ENCODE results near the gene KIAA1217.
"Not testable (repeated sequence)": the region's sequence is repeated elsewhere in the genome, so short reads cannot be mapped to it uniquely, and the experiment has no call there.

KIAA1217 gene

GRCh38 chr10:24299578-24300260 lies 90.8 kb downstream of the KIAA1217 start:
- DNase-seq: no peak

- no peak for DNase-seq
These were observed 94.8 kb downstream of the KIAA1217 start for GRCh38 chr10:24303522-24304310.

- DNase-seq: no peak
These were observed 96.9 kb downstream of the KIAA1217 start for GRCh38 chr10:24305551-24306506.

GRCh38 chr10:24306507-24306875 lies 97.6 kb downstream of the KIAA1217 start:
- no peak for DNase-seq

GRCh38 chr10:24307116-24307515 lies 98.2 kb downstream of the KIAA1217 start:
- no peak for DNase-seq

- no peak for DNase-seq
These were observed 99.0 kb downstream of the KIAA1217 start for GRCh38 chr10:24307696-24308485.

- no peak for DNase-seq
These were observed 101.2 kb downstream of the KIAA1217 start for GRCh38 chr10:24310104-24310503.

GRCh38 chr10:24311888-24312287 lies 103.0 kb downstream of the KIAA1217 start:
- no peak for DNase-seq

GRCh38 chr10:24313283-24313682 lies 104.3 kb downstream of the KIAA1217 start:
- DNase-seq: no peak

GRCh38 chr10:24315211-24315610 lies 106.3 kb downstream of the KIAA1217 start:
- DNase-seq: no peak

GRCh38 chr10:24318517-24318916 lies 109.6 kb downstream of the KIAA1217 start:
- no peak for DNase-seq

- DNase-seq: no peak
These were observed 111.4 kb downstream of the KIAA1217 start for GRCh38 chr10:24320373-24320772.

GRCh38 chr10:24324651-24325050 lies 115.7 kb downstream of the KIAA1217 start:
- no peak for DNase-seq

- DNase-seq: no peak
These were observed 122.5 kb downstream of the KIAA1217 start for GRCh38 chr10:24331457-24331856.

GRCh38 chr10:24333736-24334135 lies 124.8 kb downstream of the KIAA1217 start:
- DNase-seq: no peak

- no peak for DNase-seq
These were observed 125.5 kb downstream of the KIAA1217 start for GRCh38 chr10:24334279-24334939.

- not testable (repeated sequence) for DNase-seq
These were observed 128.8 kb downstream of the KIAA1217 start for GRCh38 chr10:24337723-24338122.

- DNase-seq: no peak
These were observed 130.4 kb downstream of the KIAA1217 start for GRCh38 chr10:24339387-24339786.

GRCh38 chr10:24340446-24340845 lies 131.5 kb downstream of the KIAA1217 start:
- DNase-seq: no peak

GRCh38 chr10:24340883-24341282 lies 131.9 kb downstream of the KIAA1217 start:
- no peak for DNase-seq

GRCh38 chr10:24341371-24341770 lies 132.4 kb downstream of the KIAA1217 start:
- no peak for DNase-seq

- no peak for DNase-seq
These were observed 133.0 kb downstream of the KIAA1217 start for GRCh38 chr10:24341897-24342296.
